HG02884 (cell line): Measurements from ENCODE around the gene LRFN4.

Source experiments
- ATAC-seq: cut with Tn5 transposase; IDR thresholded peaks from one replicate; pipeline ENCODE4 v1.9.1; 2021; ENCODE audit warnings: mild to moderate bottlenecking, moderate library complexity; ENCODE audit not compliant: unreplicated experiment

Gene LRFN4

GRCh38 chr11:66870131-66870530, 13.3 kb downstream of the LRFN4 start:
- no peak for ATAC-seq

GRCh38 chr11:66870616-66871520, 14.0 kb downstream of the LRFN4 start:
- ATAC-seq = no peak

GRCh38 chr11:66871521-66871901, 14.6 kb downstream of the LRFN4 start:
- ATAC-seq = no peak

- no peak for ATAC-seq
Observed at GRCh38 chr11:66874232-66874631, 17.4 kb downstream of the LRFN4 start.

- no peak for ATAC-seq
Observed at GRCh38 chr11:66875378-66875777, 18.5 kb downstream of the LRFN4 start.

GRCh38 chr11:66877588-66878385, 20.9 kb downstream of the LRFN4 start:
- no peak for ATAC-seq

- ATAC-seq = no peak
Observed at GRCh38 chr11:66878474-66878873, 21.6 kb downstream of the LRFN4 start.

GRCh38 chr11:66879000-66879399, 22.1 kb downstream of the LRFN4 start:
- no peak for ATAC-seq

GRCh38 chr11:66879583-66879982, 22.7 kb downstream of the LRFN4 start:
- ATAC-seq = no peak

- ATAC-seq = no peak
Observed at GRCh38 chr11:66879999-66880398, 23.1 kb downstream of the LRFN4 start.

GRCh38 chr11:66880496-66881450, 23.9 kb downstream of the LRFN4 start:
- ATAC-seq = no peak

GRCh38 chr11:66881451-66881835, 24.6 kb downstream of the LRFN4 start:
- no peak for ATAC-seq

GRCh38 chr11:66881927-66882452, 25.1 kb downstream of the LRFN4 start:
- ATAC-seq = no peak

GRCh38 chr11:66882561-66883015, 25.7 kb downstream of the LRFN4 start:
- no peak for ATAC-seq

GRCh38 chr11:66883016-66883965, 26.4 kb downstream of the LRFN4 start:
- ATAC-seq = no peak

- no peak for ATAC-seq
Observed at GRCh38 chr11:66884443-66884842, 27.6 kb downstream of the LRFN4 start.

GRCh38 chr11:66885469-66885868, 28.6 kb downstream of the LRFN4 start:
- no peak for ATAC-seq

GRCh38 chr11:66885950-66886440, 29.1 kb downstream of the LRFN4 start:
- no peak for ATAC-seq

GRCh38 chr11:66886671-66887221, 29.9 kb downstream of the LRFN4 start:
- ATAC-seq = no peak
